CD4-positive, alpha-beta T cell treated with Interleukin-21 for 1 hour (primary cell): ENCODE results near the gene NFASC.

Experiments
- DNase-seq: peaks from one replicate; pipeline ENCODE4 v3.0.0-alpha.2; 2020

The NFASC gene

GRCh38 chr1:204891860-204892259, 21.2 kb downstream of the NFASC start:
- DNase-seq: no peak

- no peak for DNase-seq
These were observed 23.4 kb downstream of the NFASC start for GRCh38 chr1:204894031-204894430.

GRCh38 chr1:204894606-204895005, 23.9 kb downstream of the NFASC start:
- no peak for DNase-seq

GRCh38 chr1:204896023-204896422, 25.4 kb downstream of the NFASC start:
- DNase-seq: no peak

- no peak for DNase-seq
These were observed 26.3 kb downstream of the NFASC start for GRCh38 chr1:204896787-204897469.

GRCh38 chr1:204900721-204901120, 30.1 kb downstream of the NFASC start:
- DNase-seq: no peak

- DNase-seq: no peak
These were observed 32.0 kb downstream of the NFASC start for GRCh38 chr1:204902671-204903070.

- no peak for DNase-seq
These were observed 33.7 kb downstream of the NFASC start for GRCh38 chr1:204904228-204904810.

- DNase-seq: no peak
These were observed 38.4 kb downstream of the NFASC start for GRCh38 chr1:204909109-204909508.

GRCh38 chr1:204915861-204916495, 45.3 kb downstream of the NFASC start:
- no peak for DNase-seq

GRCh38 chr1:204917802-204918201, 47.1 kb downstream of the NFASC start:
- DNase-seq: no peak

GRCh38 chr1:204920511-204920910, 49.8 kb downstream of the NFASC start:
- DNase-seq: no peak

- DNase-seq: no peak
These were observed 50.3 kb downstream of the NFASC start for GRCh38 chr1:204920967-204921366.

- DNase-seq: no peak
These were observed 51.3 kb downstream of the NFASC start for GRCh38 chr1:204921855-204922516.

GRCh38 chr1:204923201-204923600, 52.5 kb downstream of the NFASC start:
- no peak for DNase-seq

- no peak for DNase-seq
These were observed 53.0 kb downstream of the NFASC start for GRCh38 chr1:204923626-204924012.

- DNase-seq: no peak
These were observed 53.5 kb downstream of the NFASC start for GRCh38 chr1:204924013-204924759.

GRCh38 chr1:204925701-204926100, 55.0 kb downstream of the NFASC start:
- no peak for DNase-seq

GRCh38 chr1:204927673-204928641, 57.3 kb downstream of the NFASC start:
- no peak for DNase-seq

- no peak for DNase-seq
These were observed 58.2 kb downstream of the NFASC start for GRCh38 chr1:204928671-204929486.
